ENCODE results near the gene LDAH.

LDAH gene

GRCh38 chr2:20666005-20666303 lies 156.9 kb downstream of the LDAH start:
- peak in 1 of 2 experiments; percentile 70 for DNase-seq

GRCh38 chr2:20665243-20666004 lies 157.5 kb downstream of the LDAH start:
- peak in 1 of 2 experiments; percentile 54 for DNase-seq

- DNase-seq, result no peak
These were observed 158.3 kb downstream of the LDAH start for GRCh38 chr2:20664431-20665242.

GRCh38 chr2:20664071-20664390 lies 158.9 kb downstream of the LDAH start:
- DNase-seq, result no peak

DNA sequence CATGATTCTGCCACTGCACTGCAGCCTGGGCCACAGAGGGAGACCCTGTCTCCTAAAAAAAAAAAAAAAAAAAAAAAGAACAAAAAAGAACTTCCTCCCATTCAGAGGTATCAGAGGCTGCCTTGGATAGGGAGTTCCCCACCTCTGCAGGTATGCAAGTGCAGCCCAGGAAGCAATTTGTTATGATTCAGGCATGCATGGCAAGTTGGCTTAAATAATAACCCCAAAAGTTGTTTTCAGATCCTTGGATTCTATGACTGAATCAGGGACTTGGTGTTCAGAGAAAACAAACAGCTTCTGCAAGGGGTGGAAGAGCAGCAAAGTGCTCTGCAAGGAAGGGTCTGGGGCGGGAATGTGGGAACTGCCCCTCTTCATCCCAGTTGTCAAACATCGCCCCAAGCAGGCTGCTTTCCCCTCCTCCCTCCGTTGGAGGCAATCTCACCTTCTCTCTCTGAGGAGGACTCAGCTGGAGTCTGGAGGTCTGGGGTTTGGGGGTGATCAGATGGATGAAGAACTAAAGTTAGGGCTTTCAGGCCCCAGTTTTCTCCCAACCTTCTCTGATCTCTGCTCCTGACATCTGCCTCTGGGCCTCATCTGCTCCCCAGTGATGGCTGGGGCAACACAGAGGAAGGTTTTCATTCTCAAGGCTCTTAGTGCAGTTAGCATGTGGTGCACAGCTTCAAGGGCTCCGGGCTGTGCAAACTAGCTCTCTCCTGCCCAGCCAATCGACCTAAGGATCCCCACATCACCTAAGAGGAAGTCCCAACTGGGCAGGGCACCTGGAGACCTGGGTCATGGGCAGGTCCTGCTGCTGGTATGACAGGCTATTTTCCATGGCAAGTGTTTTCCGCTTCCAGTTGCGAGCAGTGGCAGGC lies 159.5 kb downstream of the LDAH start:
- no peak for DNase-seq

DNA sequence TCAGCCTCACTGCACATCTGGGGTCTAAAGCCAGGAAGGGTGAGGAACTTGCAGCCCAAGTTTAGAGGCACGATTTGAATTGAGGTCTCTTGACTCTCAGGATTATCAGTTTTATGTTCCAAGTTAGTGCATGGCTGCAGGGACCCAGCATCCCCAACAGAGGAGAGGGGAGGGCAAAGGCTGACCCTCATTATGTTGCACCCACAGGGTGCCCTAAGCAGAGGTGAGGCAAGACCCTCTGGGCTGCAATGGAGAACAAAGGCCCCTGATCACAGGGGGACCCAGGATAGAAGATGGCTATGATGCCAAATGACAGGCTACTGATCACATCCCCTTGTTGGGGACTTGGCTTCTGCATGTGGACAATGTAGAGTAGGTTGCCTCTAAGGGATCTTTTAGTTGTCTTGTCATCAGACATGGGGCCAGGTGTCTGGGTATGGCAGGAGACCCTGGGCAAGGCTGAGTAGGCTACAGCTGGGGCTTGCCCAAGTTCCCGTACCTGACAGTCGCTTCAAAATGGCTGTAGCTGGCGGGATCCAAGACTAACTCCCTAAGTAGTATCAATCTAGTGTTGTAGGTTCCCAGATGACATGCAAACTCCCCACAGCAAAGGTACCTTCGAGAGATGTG lies 160.5 kb downstream of the LDAH start:
- DNase-seq, result no peak

- peak; percentile 54 to 68 for DNase-seq
These were observed 161.2 kb downstream of the LDAH start for GRCh38 chr2:20661421-20662307.

DNA sequence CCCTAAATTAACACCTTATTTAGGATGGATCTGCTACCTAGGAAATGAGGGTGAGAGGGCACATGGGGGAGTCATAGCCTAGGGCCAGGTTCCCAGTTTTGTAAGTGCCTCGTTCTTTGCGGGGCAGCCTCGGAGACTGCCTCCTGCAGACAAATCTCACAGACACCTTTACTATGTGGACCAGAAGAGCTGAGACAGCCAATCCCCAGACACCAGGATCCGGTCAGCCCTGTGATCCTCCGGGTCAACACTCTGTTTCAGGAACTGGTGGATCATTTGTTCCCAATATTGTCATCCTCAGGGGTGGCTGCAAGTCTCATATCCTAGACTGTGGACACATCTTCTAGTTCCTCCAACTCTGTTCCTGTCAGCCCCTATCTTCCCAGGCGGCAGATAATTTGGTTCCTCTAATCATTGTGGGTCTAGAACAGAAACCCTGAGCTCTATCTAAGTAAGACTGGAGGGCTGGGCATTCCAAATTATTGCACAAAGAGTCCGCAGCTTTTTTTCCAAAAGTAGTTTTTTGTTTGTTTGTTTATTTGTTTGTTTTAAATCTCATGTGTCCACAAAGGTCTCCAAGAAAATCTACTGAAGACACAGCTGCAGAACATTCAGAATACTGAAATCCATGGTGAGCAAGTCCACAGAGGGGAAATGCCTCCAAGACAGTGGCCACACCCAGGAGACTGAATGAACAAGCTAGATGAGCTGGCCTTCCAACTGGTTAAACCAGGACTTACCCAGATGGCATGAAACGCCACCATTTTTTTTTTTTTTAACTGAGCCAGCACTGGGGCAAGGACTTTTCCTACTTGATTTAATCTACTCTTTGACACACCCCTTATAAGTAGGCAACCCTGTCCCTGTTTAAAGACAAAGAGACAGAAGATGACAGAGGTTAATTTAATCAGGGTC lies 162.1 kb downstream of the LDAH start:
- DNase-seq, result no peak

DNA sequence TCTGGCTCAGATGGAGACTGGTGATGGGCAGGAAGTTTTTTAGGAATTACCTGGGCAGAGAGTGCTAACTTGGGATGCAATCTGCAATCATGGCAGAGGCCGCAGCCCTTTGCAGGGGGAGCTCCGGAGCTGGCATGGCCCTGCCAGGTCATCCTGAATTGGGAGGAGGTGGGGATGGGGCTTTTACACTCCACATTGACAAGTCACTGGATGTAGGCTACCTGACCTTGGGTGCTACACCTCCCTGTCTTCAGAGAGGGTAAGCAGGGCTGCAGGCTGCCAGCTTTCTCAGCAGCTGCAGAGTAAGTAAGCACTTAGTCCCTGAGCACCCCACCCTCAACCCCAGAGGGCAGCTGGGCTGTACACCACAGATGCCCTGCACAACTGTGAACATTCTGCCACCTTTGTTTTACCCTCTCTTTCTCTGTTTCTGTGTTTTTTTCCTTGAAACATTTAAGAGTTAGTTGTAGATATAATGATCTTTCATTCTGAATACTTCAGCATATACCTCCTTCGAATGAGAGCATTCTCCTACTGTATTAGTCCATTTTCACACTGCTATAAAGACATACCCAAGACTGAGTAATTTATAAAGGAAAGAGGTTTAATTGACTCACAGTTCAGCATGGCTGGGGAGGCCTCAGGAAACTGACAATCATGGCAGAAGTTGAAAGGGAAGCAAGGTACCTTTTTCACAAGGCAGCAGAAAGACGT lies 165.2 kb downstream of the LDAH start:
- DNase-seq, result no peak

GRCh38 chr2:20656561-20656960 lies 166.3 kb downstream of the LDAH start:
- no peak for DNase-seq

GRCh38 chr2:20654535-20654813 lies 168.4 kb downstream of the LDAH start:
- DNase-seq, result no peak

DNA sequence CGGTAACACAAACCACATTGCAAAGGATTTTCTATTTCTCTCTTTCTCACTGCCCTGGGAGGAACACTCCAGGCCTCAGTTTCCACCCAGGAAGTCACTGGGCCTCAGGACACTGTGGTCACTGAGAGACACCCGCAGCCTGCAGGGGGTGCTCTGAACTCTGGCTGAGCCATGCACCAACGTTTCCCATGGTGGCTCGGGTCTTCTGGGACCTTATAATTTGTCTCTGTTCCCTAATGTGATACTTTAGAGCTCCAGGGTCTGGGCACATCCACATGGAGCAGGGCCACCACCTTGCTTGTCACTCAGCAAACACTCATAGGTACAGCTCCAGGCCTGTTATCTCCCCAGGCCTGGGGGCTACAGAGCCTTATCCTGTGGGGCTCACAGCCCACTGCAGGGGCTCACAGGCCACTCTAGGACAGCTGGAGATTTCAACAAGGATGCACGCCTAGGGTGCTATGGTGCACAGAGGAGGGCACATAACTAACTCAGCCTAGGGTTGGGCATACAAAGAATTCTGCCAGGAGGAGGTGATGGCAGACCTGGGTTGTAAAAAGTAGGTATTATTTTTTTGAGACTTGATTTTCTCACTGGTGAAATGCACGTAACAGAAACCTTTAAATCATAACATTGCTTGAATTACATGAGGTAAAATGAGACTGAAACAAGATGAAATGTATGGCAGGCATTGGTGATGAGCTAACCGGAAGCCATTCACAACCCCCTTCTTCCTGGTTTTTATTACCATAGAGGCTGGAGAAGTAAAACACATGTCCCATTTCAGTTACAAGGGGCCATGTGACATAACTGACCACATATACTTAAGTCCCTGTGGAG lies 169.0 kb downstream of the LDAH start:
- no peak for DNase-seq

GRCh38 chr2:20652673-20653575 lies 170.0 kb downstream of the LDAH start:
- DNase-seq, result no peak

DNA sequence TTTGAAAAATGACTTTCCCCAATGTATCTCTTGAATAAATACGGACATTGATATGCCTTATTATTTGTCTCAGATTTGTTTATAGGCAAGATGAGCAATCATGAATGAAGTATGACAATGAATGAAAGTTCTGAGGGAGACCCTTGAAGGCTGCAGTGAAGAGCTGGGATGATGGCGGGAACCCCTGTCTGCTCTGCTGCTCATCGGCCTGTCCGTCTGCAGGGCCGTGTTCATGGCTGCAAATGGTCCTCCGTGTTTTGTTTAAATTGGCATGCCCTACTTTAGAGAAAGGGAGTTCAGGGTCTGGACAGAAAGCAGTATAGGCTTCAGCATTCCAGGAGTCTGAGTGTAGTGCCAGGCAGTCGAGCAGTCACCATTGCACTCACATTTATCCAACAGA lies 170.8 kb downstream of the LDAH start:
- no peak for DNase-seq

DNA sequence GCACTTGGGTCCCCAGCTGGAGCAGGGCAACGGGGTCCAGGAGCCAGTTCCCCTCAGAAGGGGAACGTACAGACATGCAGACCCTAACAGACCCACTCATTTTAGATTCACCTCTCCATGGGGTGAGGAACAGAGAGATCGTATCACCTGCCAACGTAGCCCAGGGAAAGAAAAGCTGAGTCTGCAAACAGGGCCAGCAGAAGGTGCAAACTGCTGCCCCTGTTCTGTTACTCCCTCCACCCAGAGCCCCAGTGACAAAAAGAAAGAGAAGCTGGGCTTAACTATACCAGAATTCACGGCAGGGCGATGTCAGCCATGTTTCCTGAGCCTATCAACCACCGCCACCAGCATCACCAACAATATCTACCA lies 171.2 kb downstream of the LDAH start:
- no peak for DNase-seq

DNA sequence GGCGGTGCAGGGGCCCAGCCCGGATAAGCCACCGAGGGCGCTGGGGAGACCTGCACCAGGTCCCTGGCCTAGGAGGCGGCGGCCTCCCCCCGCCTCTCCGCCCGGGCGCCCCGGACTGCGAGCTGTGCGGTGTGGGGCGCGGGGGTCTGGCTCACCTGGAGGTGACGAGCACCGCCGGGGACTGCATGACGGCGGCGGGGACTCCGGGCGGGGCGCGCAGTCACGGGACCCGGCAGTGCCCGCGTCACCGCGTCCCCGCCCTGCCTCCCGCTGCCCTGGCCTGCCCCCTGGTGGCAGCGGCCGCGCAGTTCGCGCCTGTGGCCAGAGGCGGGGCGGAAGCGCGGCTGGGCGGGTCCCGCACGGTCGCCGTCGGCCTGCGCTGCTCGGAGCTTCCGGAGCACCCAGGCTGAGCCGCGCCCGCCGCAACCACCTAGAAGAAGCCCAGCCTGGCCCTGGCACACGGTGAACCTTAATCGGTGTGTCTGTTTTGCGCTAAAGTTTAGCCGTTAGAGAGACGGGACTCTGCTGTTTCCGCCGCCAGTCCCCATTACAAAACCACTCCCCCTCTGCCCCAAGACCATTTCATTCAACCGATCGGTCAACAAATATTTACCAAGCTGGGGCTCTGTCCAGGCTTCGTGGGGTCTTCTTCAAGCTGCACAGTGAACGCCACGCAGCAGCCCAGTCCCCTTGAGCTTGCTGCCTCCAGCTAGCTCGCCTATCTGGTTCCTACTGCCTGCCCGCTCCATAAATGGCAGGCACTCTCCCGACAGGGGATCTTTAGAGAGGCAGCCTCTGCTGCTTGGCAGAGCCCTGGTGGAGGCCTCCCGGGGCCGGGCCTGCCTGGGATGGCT lies 171.8 kb downstream of the LDAH start, which contains the start of gene HS1BP3:
TSS of gene HS1BP3 (minus strand) at position 222 of the 854 bp plus-strand sequence. CDS start at position 187, 35 bp downstream.
- DNase-seq, result peak in 1 of 2 experiments; percentile 87

DNA sequence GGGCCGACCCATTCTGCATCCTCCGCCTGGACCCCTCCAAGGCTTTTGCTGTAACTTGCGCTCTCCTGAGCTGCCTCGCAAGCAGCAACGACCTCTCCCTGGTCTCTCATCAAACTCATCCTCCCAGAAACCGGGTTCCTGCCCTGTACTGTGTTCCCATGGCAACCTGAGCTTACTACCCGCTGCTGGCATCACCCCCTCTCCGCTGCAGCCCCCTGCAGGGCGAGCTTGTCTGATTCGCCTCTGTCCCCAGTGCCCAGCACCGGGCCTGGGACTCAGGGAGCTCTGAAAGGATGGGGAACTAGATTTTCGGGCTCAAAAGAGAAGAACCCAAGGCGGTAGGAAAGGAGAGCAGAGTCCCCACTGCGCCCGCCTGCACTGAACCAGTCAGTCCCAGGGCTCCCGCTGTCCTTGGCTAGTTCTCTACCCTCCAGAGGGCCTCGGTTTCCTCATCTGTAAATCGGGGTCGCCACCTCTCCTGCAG lies 172.5 kb downstream of the LDAH start:
- peak in 1 of 2 experiments; percentile 64 for DNase-seq

Data from NCI-H526 (cell line).